ENCODE results near the gene CISH. TPM values are rescaled to one million over a fixed set of nuclear protein-coding genes. Genes with fewer than 3 reads are reported as not detected.

Gene CISH
- total and polyA plus RNA-seq, 4 donors: 4.7 to 32.5 (median 24.3) TPM

DNA sequence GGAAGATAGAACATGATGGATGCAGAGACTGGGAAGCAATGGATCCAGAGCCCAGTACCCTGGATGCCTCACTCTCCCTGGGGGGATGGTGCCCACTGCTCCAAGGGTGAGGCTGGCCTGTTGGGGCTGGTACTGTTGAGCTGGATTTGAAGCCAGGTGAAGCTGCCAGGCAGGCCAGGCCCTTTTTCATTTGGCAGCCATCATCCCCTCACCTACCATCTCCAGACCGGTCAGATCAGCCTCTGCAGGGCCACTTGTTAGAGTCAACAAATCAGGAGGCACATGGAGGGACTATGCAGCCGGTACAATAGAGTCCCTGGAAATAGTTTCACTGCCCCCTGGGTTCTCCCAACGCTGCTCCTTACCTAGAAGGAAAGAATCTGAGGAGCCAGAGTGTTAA, 11.3 kb upstream of the CISH start:
- Histone ChIP-seq H3K27ac (ENCODE audit: low read depth in 1 of 2, low read length in 2 of 2) (no peak overlapping the region), H3K36me3 (ENCODE audit: control insufficient read depth in 4 of 4, insufficient read depth in 3 of 4, low read depth in 1 of 4, low read length in 3 of 4) (peaks cover 0 to 3% (median 2%) of the 10 kb centered on the region in 4 donors), H3K9me3 (ENCODE audit: control insufficient read depth in 4 of 4, low read length in 3 of 4) (no peaks in the 10 kb centered on the region), H3K27me3 (ENCODE audit: control insufficient read depth in 4 of 4, insufficient read depth in 4 of 4, low read length in 3 of 4) (no peaks in the 10 kb centered on the region), H3K4me3 (ENCODE audit: low read depth in 1 of 3, low read length in 3 of 3) (no peak overlapping the region), H3K9ac (ENCODE audit: low read depth in 1 of 2, low read length in 2 of 2) (no peak overlapping the region), H3K4me1 (ENCODE audit: control insufficient read depth in 4 of 4, insufficient read depth in 4 of 4, low read length in 3 of 4) (peaks cover 0 to 21% (median 9%) of the 10 kb centered on the region in 4 donors)
- no peak for DNase-seq (ENCODE audit: low spot score)
- TF ChIP-seq TAF1 (conservative IDR thresholded peaks at IDR 0.05) (no peak), SP1 (IDR thresholded peaks at IDR 0.05) (no peak)
- TF ChIP-seq, protein P1, sequence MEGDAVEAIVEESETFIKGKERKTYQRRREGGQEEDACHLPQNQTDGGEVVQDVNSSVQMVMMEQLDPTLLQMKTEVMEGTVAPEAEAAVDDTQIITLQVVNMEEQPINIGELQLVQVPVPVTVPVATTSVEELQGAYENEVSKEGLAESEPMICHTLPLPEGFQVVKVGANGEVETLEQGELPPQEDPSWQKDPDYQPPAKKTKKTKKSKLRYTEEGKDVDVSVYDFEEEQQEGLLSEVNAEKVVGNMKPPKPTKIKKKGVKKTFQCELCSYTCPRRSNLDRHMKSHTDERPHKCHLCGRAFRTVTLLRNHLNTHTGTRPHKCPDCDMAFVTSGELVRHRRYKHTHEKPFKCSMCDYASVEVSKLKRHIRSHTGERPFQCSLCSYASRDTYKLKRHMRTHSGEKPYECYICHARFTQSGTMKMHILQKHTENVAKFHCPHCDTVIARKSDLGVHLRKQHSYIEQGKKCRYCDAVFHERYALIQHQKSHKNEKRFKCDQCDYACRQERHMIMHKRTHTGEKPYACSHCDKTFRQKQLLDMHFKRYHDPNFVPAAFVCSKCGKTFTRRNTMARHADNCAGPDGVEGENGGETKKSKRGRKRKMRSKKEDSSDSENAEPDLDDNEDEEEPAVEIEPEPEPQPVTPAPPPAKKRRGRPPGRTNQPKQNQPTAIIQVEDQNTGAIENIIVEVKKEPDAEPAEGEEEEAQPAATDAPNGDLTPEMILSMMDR (IDR thresholded peaks at IDR 0.05; ENCODE audit: low read depth, low read length, missing input control): no peak
- WGBS: 93% methylated on average over 3 of the region's 3 CpGs

DNA sequence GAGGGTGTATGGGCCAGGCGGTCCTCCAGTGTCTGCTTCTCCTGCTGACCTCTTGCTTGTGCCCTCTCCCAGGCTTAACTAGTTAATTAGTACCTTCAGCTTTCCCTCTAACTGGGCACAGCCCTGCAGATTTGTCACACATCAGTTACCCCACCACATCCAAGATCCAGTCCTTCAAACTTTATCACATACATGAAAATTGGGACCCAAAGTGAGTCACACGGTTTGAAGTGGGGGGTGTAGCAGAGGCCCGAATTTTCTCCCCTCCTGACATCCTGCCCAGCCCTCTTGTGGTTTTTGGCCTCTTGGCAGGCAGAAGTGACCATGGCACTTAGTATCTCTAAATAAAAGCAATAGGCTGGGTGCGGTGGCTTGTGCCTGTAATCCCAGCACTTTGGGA, 9.2 kb upstream of the CISH start:
- DNase-seq (ENCODE audit: low spot score): no peak
- Histone ChIP-seq H3K9me3 (ENCODE audit: control insufficient read depth in 4 of 4, low read length in 3 of 4) (no peaks in the 10 kb centered on the region), H3K27ac (ENCODE audit: low read depth in 1 of 2, low read length in 2 of 2) (peak overlapping the region; percentile 18 to 48), H3K9ac (ENCODE audit: low read depth in 1 of 2, low read length in 2 of 2) (no peak overlapping the region), H3K36me3 (ENCODE audit: control insufficient read depth in 4 of 4, insufficient read depth in 3 of 4, low read depth in 1 of 4, low read length in 3 of 4) (peaks cover 0 to 2% (median under 1%) of the 10 kb centered on the region in 4 donors), H3K4me3 (ENCODE audit: low read depth in 1 of 3, low read length in 3 of 3) (no peak overlapping the region), H3K4me1 (ENCODE audit: control insufficient read depth in 4 of 4, insufficient read depth in 4 of 4, low read length in 3 of 4) (peaks cover 3 to 36% (median 22%) of the 10 kb centered on the region in 4 donors), H3K27me3 (ENCODE audit: control insufficient read depth in 4 of 4, insufficient read depth in 4 of 4, low read length in 3 of 4) (no peaks in the 10 kb centered on the region)
- WGBS: 64% methylated on average over 4 of the region's 4 CpGs
- TF ChIP-seq, protein P2, sequence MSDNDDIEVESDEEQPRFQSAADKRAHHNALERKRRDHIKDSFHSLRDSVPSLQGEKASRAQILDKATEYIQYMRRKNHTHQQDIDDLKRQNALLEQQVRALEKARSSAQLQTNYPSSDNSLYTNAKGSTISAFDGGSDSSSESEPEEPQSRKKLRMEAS (IDR thresholded peaks at IDR 0.05): no peak
- no peak for TF ChIP-seq YY1 (IDR thresholded peaks at IDR 0.05)
- TF ChIP-seq HNF4A (conservative IDR thresholded peaks at IDR 0.05): no peak
- TF ChIP-seq GABPA (IDR thresholded peaks at IDR 0.05 in 1 of 2, conservative IDR thresholded peaks at IDR 0.05 in 1 of 2): no peak
- no peak for TF ChIP-seq EGR1 (IDR thresholded peaks at IDR 0.05; ENCODE audit: low read depth in 2 of 2)

DNA sequence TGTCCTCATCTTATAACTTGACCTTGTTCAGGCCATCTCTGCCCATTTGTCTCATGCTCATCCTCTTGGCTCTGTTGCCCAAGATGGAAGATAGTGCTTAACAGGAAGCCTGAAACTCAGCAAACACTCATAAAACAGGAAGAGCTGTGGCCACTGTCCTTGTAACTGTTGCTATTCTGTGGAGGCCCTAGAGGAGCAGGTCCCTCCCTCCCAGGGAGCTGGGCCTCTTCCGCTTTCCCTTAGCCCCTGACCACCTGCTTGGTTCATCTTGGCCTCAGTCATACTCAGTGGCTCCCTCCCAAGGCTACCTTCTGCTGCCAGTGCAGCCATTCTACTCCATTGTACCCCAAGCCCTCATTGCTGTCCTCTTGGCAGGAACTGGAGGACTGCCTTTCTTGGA, 8.8 kb upstream of the CISH start:
- Histone ChIP-seq H3K27ac (ENCODE audit: low read depth in 1 of 2, low read length in 2 of 2) (peak overlapping the region; percentile 37 to 48), H3K4me3 (ENCODE audit: low read depth in 1 of 3, low read length in 3 of 3) (no peak overlapping the region), H3K4me1 (ENCODE audit: control insufficient read depth in 4 of 4, insufficient read depth in 4 of 4, low read length in 3 of 4) (peaks cover 3 to 40% (median 24%) of the 10 kb centered on the region in 4 donors), H3K9me3 (ENCODE audit: control insufficient read depth in 4 of 4, low read length in 3 of 4) (no peaks in the 10 kb centered on the region), H3K36me3 (ENCODE audit: control insufficient read depth in 4 of 4, insufficient read depth in 3 of 4, low read depth in 1 of 4, low read length in 3 of 4) (peaks cover 0 to 2% (median under 1%) of the 10 kb centered on the region in 4 donors), H3K27me3 (ENCODE audit: control insufficient read depth in 4 of 4, insufficient read depth in 4 of 4, low read length in 3 of 4) (no peaks in the 10 kb centered on the region), H3K9ac (ENCODE audit: low read depth in 1 of 2, low read length in 2 of 2) (no peak overlapping the region)
- no peak for TF ChIP-seq JUND (IDR thresholded peaks at IDR 0.05)
- TF ChIP-seq YY1 (IDR thresholded peaks at IDR 0.05): peak; percentile 27
- 76% methylated on average over 1 of the region's 1 CpG for WGBS
- DNase-seq (ENCODE audit: low spot score): no peak

DNA sequence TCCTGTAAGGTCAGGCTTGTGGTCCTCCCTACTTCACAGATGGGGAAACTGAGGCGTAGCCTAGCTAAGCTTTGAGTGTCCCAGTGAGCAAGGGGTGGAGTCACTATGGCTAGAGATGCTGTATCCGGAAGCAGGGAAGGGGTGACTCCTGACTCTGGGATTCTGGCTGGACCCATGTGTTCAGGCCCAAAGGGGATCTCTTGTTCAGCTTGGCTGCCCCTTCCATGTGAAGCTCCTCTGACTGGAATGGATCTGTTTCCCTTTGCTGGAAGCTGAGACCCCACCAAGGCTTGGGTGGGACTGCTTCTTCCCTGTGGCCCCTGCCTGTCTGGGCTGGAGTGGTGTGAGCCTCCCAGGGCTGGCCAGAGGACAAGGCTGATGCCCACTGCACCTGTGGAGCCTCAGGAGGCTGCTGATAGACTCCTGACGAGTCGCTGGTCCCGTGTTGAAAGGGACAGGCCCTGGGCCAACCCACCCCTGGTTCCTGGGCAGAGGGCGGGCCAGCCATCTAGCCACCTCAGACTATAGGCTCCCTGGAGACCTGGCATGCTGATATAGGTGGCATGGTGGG, 6.4 kb upstream of the CISH start:
- no peak for DNase-seq (ENCODE audit: low spot score)
- peaks cover 0 to 1% (median 0%) of the 10 kb centered on the region in 4 donors for H3K36me3 ChIP-seq (ENCODE audit: control insufficient read depth in 4 of 4, insufficient read depth in 3 of 4, low read depth in 1 of 4, low read length in 3 of 4)
- peaks cover 3 to 51% (median 38%) of the 10 kb centered on the region in 4 donors for H3K4me1 ChIP-seq (ENCODE audit: control insufficient read depth in 4 of 4, insufficient read depth in 4 of 4, low read length in 3 of 4)
- 80% methylated on average over 6 of the region's 6 CpGs for WGBS
- peak overlapping the region; percentile 80 to 87 for H3K9ac ChIP-seq (ENCODE audit: low read depth in 1 of 2, low read length in 2 of 2)
- H3K9me3 ChIP-seq (ENCODE audit: control insufficient read depth in 4 of 4, low read length in 3 of 4): no peaks in the 10 kb centered on the region
- H3K27me3 ChIP-seq (ENCODE audit: control insufficient read depth in 4 of 4, insufficient read depth in 4 of 4, low read length in 3 of 4): no peaks in the 10 kb centered on the region
- H3K27ac ChIP-seq (ENCODE audit: low read depth in 1 of 2, low read length in 2 of 2): peak overlapping the region; percentile 62 to 82
- peak overlapping the region; percentile 63 to 73 (median 70) for H3K4me3 ChIP-seq (ENCODE audit: low read depth in 1 of 3, low read length in 3 of 3)
- TF ChIP-seq RAD21 (IDR thresholded peaks at IDR 0.05) (no peak), HNF4G (IDR thresholded peaks at IDR 0.05) (no peak), RXRA (IDR thresholded peaks at IDR 0.05) (no peak), FOXA1 (IDR thresholded peaks at IDR 0.05) (no peak), YY1 (IDR thresholded peaks at IDR 0.05) (no peak), SP1 (IDR thresholded peaks at IDR 0.05) (no peak), NR2F2 (IDR thresholded peaks at IDR 0.05) (no peak), EGR1 (IDR thresholded peaks at IDR 0.05; ENCODE audit: low read depth in 2 of 2) (no peak), TAF1 (conservative IDR thresholded peaks at IDR 0.05) (no peak), JUND (IDR thresholded peaks at IDR 0.05) (no peak)
- TF ChIP-seq, protein P3, sequence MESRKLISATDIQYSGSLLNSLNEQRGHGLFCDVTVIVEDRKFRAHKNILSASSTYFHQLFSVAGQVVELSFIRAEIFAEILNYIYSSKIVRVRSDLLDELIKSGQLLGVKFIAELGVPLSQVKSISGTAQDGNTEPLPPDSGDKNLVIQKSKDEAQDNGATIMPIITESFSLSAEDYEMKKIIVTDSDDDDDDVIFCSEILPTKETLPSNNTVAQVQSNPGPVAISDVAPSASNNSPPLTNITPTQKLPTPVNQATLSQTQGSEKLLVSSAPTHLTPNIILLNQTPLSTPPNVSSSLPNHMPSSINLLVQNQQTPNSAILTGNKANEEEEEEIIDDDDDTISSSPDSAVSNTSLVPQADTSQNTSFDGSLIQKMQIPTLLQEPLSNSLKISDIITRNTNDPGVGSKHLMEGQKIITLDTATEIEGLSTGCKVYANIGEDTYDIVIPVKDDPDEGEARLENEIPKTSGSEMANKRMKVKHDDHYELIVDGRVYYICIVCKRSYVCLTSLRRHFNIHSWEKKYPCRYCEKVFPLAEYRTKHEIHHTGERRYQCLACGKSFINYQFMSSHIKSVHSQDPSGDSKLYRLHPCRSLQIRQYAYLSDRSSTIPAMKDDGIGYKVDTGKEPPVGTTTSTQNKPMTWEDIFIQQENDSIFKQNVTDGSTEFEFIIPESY (IDR thresholded peaks at IDR 0.05): no peak
- TF ChIP-seq, protein P4, sequence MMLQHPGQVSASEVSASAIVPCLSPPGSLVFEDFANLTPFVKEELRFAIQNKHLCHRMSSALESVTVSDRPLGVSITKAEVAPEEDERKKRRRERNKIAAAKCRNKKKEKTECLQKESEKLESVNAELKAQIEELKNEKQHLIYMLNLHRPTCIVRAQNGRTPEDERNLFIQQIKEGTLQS (IDR thresholded peaks at IDR 0.05): no peak

All from liver (tissue), 9 donors.